ENCODE results near the gene ARHGAP32. TPM values are rescaled to one million over a fixed set of nuclear protein-coding genes. Genes with fewer than 3 reads are reported as not detected.

Gene ARHGAP32
- total and polyA plus RNA-seq, 8 donors: 15.2 to 19.8 (median 17.1) TPM

GRCh38 chr11:128928400-128928799 is 263.7 kb downstream of the ARHGAP32 start:
- H3K9me3 ChIP-seq: no peaks in the 10 kb centered on the region
- DNase-seq (no peak), ATAC-seq (no peak)
- H3K27ac ChIP-seq: no peak overlapping the region
- H3K27me3 ChIP-seq: peaks cover 0 to 11% of the 10 kb centered on the region in 2 donors
- intact Hi-C loops (cut with DNase I): no loop called here
- H3K4me1 ChIP-seq: no peaks in the 10 kb centered on the region
- no peak overlapping the region for H3K4me3 ChIP-seq
- H3K36me3 ChIP-seq: no peaks in the 10 kb centered on the region
- TF ChIP-seq, protein P1, sequence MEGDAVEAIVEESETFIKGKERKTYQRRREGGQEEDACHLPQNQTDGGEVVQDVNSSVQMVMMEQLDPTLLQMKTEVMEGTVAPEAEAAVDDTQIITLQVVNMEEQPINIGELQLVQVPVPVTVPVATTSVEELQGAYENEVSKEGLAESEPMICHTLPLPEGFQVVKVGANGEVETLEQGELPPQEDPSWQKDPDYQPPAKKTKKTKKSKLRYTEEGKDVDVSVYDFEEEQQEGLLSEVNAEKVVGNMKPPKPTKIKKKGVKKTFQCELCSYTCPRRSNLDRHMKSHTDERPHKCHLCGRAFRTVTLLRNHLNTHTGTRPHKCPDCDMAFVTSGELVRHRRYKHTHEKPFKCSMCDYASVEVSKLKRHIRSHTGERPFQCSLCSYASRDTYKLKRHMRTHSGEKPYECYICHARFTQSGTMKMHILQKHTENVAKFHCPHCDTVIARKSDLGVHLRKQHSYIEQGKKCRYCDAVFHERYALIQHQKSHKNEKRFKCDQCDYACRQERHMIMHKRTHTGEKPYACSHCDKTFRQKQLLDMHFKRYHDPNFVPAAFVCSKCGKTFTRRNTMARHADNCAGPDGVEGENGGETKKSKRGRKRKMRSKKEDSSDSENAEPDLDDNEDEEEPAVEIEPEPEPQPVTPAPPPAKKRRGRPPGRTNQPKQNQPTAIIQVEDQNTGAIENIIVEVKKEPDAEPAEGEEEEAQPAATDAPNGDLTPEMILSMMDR (IDR thresholded peaks at IDR 0.05): no peak

DNA sequence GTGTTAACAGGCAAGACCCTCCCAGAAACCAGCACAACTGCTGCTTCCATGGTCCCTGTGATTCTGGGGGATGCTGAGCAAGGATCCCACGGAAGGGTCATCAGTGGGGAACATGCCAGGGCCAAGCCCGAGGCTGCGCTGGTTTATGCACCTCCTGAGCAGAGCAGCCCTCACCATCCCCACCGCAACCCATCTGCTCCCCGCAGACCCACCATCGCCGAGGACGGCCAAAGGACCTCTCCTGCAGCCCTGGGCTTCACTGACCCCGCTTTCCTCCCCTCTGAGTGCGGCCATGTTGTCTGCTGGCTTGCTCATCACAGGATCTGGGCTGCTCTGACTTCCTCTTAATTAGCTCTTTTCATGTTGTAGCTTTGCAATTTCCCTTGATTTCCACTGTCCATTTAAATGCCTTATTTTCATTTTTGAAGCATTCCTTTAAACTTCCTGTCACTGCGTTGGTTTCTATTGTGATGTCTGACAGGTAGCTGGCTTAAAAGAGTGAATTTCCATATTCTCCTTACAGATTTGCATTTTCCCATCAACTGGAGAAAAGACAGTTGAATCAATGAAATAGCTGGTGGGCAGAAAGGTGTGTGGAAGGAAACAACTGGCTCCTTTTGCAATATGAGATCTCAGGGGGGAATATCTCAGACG is 264.3 kb downstream of the ARHGAP32 start:
- no peak for ATAC-seq
- intact Hi-C loops (cut with DNase I): no loop called here
- Histone ChIP-seq H3K27ac (no peak overlapping the region), H3K36me3 (no peaks in the 10 kb centered on the region), H3K4me3 (no peak overlapping the region), H3K4me1 (no peaks in the 10 kb centered on the region), H3K9me3 (no peaks in the 10 kb centered on the region), H3K27me3 (peaks cover 0 to 11% of the 10 kb centered on the region in 2 donors)
- TF ChIP-seq, protein P1 (IDR thresholded peaks at IDR 0.05): no peak
- no peak for DNase-seq

GRCh38 chr11:128927108-128927461 is 265.0 kb downstream of the ARHGAP32 start:
- H3K36me3 ChIP-seq: no peaks in the 10 kb centered on the region
- no peaks in the 10 kb centered on the region for H3K9me3 ChIP-seq
- H3K27me3 ChIP-seq: peaks cover 0 to 11% of the 10 kb centered on the region in 2 donors
- no peaks in the 10 kb centered on the region for H3K4me1 ChIP-seq
- H3K4me3 ChIP-seq: no peak overlapping the region
- intact Hi-C loops (cut with DNase I): no loop called here
- ATAC-seq: no peak
- DNase-seq: no peak
- H3K27ac ChIP-seq: no peak overlapping the region
- TF ChIP-seq, protein P1 (IDR thresholded peaks at IDR 0.05): no peak

DNA sequence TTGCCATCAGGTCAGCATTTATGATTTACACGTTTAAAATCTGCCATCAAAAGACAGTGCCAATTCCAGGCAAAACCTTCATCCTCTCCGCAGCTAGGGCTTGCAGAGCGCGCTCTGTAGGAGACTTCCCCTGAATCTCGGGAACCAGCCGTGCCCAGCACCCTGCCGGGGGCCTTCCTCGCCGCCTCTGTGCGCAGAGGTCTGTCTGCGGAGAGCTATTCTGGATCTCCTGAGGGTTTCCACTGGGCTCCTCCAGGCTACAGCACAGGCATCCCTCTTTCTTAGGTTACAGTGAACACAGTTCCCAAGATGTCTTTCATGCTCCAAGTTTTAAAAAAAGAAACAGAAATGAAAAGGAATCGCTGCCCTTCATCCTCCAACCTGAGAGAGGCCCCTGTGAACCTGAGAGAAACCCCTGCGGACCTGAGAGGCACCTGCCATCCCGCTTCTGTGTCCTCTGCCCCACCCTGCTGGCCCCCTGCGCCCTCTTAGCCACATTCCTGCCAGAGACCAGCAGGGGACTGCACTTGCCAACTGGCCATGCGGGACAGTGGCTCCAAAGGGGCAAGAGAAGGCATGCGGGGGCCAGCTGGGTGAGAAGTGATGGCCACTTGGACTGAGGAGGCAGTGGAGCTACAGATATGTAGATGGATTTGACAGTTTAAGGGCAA is 265.6 kb downstream of the ARHGAP32 start:
- ATAC-seq (no peak), DNase-seq (no peak)
- H3K4me1 ChIP-seq: no peaks in the 10 kb centered on the region
- H3K27me3 ChIP-seq: peaks cover 0 to 11% of the 10 kb centered on the region in 2 donors
- no peaks in the 10 kb centered on the region for H3K9me3 ChIP-seq
- no peak overlapping the region for H3K4me3 ChIP-seq
- TF ChIP-seq, protein P1 (IDR thresholded peaks at IDR 0.05): no peak
- no peaks in the 10 kb centered on the region for H3K36me3 ChIP-seq
- no peak overlapping the region for H3K27ac ChIP-seq
- intact Hi-C loops (cut with DNase I): no loop called here

DNA sequence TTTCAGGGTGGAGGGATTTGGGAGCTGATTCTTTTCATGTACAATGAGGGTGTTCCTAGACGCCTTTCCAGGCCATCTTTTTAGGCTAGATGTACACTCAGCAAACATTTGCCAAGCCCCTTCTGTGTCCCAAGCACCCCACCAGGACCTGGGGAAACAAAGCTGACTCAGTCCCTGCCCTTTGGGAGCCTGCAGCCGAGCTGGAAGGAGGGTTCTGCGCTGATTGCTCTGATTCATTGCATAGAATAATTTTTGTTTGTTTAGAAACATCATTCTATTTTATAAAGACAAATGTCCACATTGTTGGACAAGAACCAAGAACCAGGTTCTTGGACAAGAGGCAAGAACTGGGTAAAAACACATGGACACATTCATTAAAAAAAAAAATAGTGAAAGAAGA is 266.1 kb downstream of the ARHGAP32 start:
- intact Hi-C loops (cut with DNase I): no loop called here
- Histone ChIP-seq H3K4me1 (no peaks in the 10 kb centered on the region), H3K36me3 (no peaks in the 10 kb centered on the region), H3K4me3 (no peak overlapping the region), H3K27me3 (peaks cover 0 to 11% of the 10 kb centered on the region in 2 donors), H3K9me3 (no peaks in the 10 kb centered on the region), H3K27ac (no peak overlapping the region)
- ATAC-seq (no peak), DNase-seq (no peak)
- TF ChIP-seq, protein P1 (IDR thresholded peaks at IDR 0.05): no peak
